T-helper 2 cell (primary cell): ENCODE data around the gene DCN.
"Not testable (repeated sequence)": the region's sequence is repeated elsewhere in the genome, so short reads cannot be mapped to it uniquely, and the experiment has no call there.

Source experiments
- DNase-seq, 5 experiments: peaks; one replicate each; pipeline versions ENCODE4 v3.0.0 to v3.0.0-alpha.2; 2012 to 2022
- total RNA-seq, 2 donors: gene quantifications; one replicate each; lab custom pipeline; 2026; lab: John Stamatoyannopoulos, UW

DCN gene, protein sequence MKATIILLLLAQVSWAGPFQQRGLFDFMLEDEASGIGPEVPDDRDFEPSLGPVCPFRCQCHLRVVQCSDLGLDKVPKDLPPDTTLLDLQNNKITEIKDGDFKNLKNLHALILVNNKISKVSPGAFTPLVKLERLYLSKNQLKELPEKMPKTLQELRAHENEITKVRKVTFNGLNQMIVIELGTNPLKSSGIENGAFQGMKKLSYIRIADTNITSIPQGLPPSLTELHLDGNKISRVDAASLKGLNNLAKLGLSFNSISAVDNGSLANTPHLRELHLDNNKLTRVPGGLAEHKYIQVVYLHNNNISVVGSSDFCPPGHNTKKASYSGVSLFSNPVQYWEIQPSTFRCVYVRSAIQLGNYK
- 0 reads per million in 2 donors for total RNA-seq

GRCh38 chr12:91182636-91183455, at the start of gene DCN:
Gene DCN (minus strand): TSS chr12:91182817. CDS start chr12:91178552, 4,265 bp downstream.
- DNase-seq = no peak

DNA sequence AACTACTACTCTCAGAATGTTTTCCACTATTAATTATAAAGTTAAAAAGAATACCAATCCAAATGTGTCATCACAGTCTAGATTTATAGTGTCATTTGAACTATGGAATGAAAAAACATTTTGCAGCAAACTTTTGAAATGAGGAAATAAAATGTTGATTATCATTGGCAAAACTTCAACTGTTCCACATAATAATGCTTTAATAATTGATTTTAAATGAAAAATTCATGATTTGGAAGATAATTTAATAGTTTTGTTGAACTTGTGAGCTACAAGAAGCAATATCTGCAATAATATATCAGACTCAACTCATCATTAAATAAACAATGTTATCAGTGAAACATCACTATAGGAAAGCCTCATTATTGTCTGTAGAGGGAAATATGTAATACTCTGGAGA, 48.2 kb upstream of the DCN start:
- DNase-seq = no peak

DNA sequence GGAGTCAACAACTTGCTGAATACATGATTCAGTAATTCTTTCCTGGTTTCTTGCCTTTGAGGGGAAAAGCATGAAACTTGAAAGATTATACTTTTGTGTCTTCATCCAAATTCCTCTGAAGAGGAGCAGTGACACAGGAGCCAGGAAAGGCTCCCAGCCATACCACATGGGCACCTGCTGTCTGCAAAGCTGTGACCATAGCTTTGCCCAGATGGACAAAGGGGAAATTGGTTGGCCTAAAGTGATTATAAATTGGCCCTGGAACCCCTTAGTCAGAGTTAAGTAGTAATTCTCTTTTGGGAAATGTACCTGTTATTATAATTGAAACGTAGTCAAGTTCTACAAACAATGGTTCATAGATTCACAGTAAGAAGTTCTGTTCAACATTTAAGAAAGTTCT, 44.3 kb upstream of the DCN start:
- DNase-seq = no peak

DNA sequence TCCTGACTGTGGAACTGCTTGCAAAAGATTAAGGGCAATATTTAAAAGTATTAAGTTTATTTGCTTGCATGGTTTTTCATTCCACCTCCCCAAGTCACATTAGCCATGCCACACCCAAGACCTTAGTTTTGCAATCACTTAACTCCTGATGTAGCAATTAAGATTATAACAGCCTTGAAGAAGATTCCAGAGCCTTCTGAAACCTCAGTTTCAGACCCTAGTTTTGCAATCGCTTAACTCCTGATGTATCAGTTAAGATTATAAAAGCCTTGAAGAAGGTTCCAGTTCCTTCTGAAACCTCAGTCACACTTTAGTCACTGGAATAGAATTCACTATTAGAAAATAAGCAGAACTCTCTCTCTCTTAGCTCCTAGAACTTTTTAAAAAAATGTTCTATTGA, 42.7 kb upstream of the DCN start:
- no peak for DNase-seq

DNA sequence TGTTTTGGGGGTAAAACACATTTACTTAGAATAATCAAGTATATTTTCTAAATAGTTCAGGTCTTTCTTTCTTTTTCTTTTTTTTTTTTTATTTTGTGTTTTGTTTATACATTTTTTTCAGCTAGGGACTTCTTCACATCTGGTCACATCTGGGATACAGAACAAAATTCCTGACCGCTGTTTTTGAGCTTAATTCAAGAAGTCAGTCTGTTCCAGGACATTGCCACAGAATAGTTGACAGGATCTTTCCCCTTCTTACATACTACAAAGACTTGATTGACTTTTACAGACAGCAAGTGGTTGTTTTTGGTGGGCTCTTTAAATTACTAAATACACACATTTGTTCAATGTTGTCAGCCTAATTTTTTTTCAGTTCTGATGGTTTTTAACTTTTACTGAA, 41.8 kb upstream of the DCN start:
- DNase-seq = no peak

DNA sequence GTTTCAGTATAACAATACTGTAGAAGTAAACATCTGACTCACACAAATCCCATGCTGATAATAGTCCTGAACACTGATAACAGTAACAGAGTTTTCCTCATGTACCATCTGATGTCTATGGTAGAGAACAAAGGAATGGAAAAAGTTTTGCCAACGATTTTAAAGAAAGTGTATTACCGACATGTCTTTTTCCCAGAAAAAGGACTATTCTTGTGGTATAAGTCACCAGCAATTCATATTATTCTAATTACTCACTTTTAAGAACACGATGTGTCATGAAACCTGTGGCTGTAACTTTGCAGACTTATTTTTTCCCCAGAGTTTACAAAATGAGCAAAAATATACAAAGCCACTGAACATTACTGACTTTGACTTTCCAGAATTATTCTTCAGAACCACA, 40.1 kb upstream of the DCN start:
- DNase-seq = no peak

- no peak for DNase-seq
These were observed 37.3 kb upstream of the DCN start for GRCh38 chr12:91219919-91220318.

DNA sequence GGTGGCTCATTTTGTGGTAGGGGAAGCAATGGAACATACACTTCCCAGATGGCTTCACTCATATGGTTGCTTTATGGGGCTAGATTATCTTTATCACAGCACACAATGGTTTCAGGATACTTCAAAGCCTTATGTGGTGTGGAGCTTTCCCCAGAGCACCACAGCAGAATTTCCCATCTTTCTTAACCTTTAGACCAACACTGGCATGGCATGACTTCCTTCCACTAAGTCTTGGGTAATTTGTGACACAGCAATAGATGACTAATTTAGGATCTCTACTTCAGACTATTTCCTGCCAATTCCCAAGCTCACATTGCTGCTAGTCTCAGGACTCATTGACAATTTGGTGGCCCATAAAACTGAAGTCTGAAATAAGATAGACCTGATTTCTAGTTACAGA, 36.9 kb upstream of the DCN start:
- DNase-seq = no peak

DNA sequence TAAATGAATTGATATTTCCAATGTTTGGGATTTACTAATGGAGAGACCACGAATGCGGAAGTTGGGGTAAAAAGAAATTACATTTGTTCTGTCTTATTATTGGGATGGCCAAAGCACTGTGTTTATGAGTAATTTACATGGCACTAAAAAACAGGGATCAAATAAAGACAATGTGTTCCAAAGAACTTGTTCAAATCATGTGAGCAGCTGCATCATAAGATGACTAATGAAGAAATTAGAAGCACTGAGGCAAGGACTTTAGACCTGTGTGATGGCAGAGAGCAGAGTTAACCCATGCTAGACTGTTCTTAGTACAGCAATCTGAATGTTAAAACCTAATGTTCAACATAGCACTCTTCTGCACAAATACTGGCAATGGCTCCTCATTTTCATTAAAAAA, 34.3 kb upstream of the DCN start:
- no peak for DNase-seq

DNA sequence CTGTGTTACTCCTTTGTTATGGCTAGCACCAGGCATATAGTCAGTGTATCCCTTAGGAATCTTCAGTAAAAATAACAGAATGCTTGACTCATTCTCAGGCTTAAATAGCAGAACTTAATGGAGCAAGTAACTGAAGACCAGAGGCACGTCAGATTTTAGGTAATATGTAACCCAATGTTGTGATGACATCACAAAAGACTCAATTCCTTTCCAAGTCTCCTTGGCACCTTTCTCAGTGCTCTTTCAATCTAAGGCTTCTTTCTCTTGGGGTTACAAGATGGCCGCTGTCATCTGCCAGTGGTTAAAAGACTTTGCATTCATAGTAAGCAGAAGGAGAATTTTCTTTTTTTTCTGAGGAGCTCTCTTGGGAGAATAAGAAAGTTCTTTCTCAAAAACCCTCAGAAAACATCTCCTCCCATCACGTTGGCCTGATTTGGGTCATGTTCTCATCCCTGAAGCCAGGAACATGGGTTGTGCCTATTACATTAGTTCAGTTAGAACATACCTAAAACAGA, 33.4 kb upstream of the DCN start:
- no peak for DNase-seq

DNA sequence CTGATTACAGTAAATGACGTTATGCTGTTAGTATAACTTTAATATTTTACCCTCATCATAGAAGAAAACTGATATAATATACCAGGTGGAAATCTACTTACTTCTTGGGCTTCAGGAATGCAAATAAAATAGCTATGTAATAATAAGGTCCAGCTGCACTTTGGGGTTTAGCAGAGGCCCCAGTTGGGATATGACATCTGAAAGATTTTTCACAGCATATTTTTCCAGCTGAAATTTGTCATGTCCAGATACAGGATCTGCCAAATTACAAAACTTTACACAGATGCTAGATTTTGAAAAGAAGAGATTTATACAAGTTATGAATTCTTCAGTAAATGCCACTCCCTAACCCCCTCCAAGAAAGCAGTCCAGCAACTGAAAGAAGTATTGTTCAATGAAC, 29.2 kb upstream of the DCN start:
- DNase-seq = no peak

DNA sequence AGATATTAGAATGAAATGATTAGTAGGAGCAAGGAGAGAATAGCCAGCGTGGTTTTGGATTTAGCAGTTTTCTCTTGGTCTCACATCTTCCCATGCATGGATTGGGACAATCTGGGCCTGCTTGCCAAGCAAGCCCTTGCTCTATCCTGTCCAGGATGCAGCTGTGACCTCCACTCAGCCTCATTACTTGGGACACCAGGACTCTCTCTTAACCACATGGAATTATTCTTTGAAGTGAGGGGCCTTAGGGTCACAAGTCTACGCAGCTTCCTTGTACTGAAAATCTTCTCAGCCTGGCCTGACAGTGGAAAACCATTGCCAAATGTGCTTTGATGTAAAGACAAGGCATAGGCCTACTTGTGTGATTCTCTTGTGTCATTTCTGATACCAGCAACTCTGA, 28.0 kb upstream of the DCN start:
- no peak for DNase-seq

DNA sequence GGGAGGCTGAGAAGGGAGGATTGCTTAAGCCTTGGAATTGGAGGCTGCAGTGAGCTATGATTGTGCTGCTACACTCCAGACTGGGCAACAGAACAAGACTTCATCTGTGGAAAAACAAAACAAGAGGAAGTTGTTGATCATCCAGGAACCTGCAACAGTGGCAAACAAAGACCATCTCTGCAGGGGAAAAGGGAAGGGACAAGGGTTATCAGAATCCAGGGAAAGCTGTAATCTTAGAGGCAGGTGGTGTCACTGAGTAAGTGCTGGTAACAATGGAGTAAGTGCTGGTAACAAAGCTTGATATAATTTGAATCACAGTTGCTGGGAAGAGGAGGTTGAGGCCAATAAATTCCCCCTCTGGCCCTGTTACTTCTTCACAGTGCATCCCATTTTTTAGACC, 27.5 kb upstream of the DCN start:
- no peak for DNase-seq

DNA sequence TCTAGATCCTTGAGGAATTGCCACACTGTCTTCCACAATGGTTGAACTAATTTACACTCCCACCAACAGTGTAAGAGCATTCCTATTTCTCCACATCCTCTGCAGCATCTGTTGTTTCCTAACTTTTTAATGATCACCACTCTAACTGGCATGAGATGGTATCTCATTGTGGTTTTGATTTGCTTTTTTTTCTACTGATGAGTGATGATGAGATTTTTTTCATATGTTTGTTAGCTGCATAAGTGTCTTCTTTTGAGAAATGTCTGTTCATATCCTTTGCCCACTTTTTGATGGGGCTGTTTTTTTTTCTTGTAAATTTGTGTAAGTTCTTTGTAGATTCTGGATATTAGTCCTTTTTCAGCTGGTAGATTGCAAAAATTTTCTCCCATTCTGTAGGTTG, 24.7 kb upstream of the DCN start:
- not testable (repeated sequence) for DNase-seq

- DNase-seq = no peak
These were observed 23.2 kb upstream of the DCN start for GRCh38 chr12:91205811-91206210.

DNA sequence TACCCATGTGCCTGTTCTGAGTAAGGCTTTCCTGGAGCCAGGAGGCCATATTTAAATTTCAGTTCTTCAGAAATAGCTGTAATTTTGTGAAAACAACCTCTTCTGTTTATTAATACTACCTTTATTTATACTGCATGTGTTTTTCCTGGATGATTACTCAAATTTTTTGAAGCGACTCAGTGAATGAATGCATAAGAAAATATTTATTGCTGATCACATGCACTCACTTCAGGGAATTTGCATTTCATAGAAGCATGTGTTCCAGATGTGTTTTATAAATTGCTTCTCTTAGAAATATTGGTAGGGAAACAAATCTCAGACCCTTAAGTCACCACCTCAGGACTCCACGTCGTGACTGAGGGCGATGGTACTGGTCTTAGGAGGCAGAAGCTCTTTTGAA, 21.8 kb upstream of the DCN start:
- no peak for DNase-seq

GRCh38 chr12:91203610-91204009, 21.0 kb upstream of the DCN start:
- DNase-seq = no peak

- DNase-seq = no peak
These were observed 19.8 kb upstream of the DCN start for GRCh38 chr12:91202390-91202789.

GRCh38 chr12:91196436-91196835, 13.8 kb upstream of the DCN start:
- no peak for DNase-seq

DNA sequence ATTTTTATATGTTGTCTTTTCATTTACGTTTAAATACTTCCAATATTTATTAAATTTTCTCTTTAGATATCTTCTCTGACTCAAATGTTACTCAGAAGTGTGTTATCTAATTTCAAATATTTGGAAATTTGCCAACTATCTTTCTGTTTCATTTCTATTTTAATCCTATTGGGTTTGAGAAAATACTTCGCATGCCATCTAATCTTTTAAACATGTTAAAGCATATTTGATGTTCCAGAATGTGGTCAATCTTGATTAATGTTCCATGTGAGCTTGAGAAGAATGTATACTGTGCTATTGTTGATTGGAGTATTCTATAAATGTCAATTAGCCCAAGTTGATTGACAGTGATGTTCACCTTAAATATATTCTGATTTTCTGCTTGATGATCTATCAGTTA, 11.9 kb upstream of the DCN start:
- no peak for DNase-seq

- no peak for DNase-seq
These were observed 9.0 kb upstream of the DCN start for GRCh38 chr12:91191513-91192111.

DNA sequence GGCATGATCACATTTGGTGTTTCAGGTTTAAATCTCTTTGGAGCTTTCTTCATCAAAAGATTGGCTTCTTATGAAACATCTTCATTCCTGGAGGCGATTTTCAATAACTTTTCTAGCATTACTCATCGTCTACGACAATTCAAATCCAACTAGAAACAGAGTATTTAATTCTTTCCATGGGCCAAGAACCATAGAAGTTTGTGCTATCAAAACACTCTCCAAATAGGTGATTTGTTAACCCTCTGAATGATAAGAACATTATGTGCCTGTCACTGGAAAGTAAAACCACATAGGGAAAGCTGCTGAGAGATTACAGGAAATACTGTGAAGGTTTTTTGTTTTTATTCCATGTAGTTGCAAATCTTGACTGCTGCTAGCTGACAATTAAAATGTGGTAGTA, 6.9 kb upstream of the DCN start:
- no peak for DNase-seq

GRCh38 chr12:91188778-91189177, 6.2 kb upstream of the DCN start:
- no peak for DNase-seq

- DNase-seq = no peak
These were observed 3.5 kb upstream of the DCN start for GRCh38 chr12:91186156-91186555.
